PC-3 (cell line): ENCODE results near the gene BTBD7.

ENCODE experiments used
- EZH2 ChIP-seq: fragments of 300-600 bp; sonication (generic); IDR thresholded peaks from one replicate; pipeline ENCODE4 v1.6.1; 2017; ENCODE audit warnings: antibody characterized with exemption, mild to moderate bottlenecking, low read length; ENCODE audit not compliant: unreplicated experiment
- TF ChIP-seq, protein P1 (sequence below): fragments of 300-600 bp; sonication (generic); conservative IDR thresholded peaks from 2 replicates; pipeline ENCODE4 v1.5.1; 2017; ENCODE audit warnings: antibody characterized with exemption, low read depth, mild to moderate bottlenecking, low read length

DNA sequence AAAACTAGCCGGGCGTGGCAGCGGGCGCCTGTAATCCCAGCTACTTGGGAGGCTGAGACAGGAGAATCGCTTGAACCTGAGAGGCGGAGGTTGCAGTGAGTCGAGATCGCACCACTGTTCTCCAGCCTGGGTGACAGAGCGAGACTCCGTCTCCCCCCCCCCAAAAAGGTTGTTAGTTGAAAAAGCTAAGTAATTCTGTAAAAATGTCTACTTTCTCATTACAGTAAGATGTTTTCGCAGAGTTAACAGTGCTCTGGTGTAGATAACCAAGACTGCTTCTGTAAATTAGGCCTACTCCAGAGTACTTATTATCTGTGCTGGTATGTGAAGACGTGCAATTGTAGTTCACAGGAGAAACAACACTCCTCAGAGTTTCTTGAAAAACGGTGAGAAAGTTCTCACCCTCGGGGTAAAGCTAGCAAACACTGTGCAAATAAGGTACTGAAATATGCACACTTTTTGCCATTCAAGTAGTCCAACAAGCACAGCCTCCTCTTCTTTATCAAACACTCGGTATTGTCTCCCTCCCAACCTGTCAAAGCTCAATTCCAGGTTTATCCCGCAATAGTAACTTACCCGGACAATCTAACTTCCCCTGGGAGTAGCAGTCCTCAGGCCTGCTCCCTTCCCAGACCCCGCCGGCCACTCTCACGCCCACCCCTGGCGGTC, 974 bp downstream of the BTBD7 start:
- no peak for TF ChIP-seq EZH2
- TF ChIP-seq, protein P1, sequence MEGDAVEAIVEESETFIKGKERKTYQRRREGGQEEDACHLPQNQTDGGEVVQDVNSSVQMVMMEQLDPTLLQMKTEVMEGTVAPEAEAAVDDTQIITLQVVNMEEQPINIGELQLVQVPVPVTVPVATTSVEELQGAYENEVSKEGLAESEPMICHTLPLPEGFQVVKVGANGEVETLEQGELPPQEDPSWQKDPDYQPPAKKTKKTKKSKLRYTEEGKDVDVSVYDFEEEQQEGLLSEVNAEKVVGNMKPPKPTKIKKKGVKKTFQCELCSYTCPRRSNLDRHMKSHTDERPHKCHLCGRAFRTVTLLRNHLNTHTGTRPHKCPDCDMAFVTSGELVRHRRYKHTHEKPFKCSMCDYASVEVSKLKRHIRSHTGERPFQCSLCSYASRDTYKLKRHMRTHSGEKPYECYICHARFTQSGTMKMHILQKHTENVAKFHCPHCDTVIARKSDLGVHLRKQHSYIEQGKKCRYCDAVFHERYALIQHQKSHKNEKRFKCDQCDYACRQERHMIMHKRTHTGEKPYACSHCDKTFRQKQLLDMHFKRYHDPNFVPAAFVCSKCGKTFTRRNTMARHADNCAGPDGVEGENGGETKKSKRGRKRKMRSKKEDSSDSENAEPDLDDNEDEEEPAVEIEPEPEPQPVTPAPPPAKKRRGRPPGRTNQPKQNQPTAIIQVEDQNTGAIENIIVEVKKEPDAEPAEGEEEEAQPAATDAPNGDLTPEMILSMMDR = no peak
